Activated CD8-positive, alpha-beta memory T cell treated with anti-CD3 and anti-CD28 coated beads, Interleukin-2, amount 50 U/mL, for 24 hours (primary cell): ENCODE results near the gene NUP214.
"Not testable (repeated sequence)": the region's sequence is repeated elsewhere in the genome, so short reads cannot be mapped to it uniquely, and the experiment has no call there.

ENCODE experiments used
- DNase-seq: peaks from one replicate; pipeline ENCODE4 v3.0.0-alpha.2; 2020; ENCODE audit errors: extremely low read depth

The NUP214 gene

GRCh38 chr9:131193051-131193450 is 67.7 kb downstream of the NUP214 start:
- DNase-seq: no peak

DNA sequence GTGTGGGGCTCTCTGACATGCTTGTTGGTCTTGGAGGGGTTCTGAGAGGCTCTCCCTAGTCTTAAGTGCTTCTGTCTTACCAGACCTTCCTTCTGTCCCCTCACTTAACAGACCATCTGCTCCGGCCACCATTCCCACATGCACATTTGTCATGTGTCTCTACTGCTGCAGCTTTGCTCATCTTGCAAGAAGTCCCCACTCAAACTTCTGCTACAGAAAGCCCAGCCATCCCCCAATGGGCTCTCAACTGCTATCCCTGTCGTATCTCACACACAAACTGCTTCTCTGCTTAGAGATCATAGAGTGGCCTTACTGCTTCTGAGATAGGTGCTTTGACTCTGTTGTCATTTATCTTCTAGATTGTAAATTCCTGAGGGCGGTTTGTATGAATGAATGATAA is 69.4 kb downstream of the NUP214 start:
- DNase-seq: no peak

- DNase-seq: no peak
These were observed 72.0 kb downstream of the NUP214 start for GRCh38 chr9:131197160-131197911.

DNA sequence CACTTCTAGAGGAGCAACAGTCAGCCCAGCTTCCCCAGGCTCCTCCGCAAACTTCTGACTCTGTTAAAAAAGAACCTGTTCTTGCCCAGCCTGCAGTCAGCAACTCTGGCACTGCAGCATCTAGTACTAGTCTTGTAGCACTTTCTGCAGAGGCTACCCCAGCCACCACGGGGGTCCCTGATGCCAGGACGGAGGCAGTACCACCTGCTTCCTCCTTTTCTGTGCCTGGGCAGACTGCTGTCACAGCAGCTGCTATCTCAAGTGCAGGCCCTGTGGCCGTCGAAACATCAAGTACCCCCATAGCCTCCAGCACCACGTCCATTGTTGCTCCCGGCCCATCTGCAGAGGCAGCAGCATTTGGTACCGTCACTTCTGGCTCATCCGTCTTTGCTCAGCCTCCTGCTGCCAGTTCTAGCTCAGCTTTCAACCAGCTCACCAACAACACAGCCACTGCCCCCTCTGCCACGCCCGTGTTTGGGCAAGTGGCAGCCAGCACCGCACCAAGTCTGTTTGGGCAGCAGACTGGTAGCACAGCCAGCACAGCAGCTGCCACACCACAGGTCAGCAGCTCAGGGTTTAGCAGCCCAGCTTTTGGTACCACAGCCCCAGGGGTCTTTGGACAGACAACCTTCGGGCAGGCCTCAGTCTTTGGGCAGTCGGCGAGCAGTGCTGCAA is 72.8 kb downstream of the NUP214 start:
- DNase-seq: no peak

- DNase-seq: no peak
These were observed 76.5 kb downstream of the NUP214 start for GRCh38 chr9:131201856-131202255.

DNA sequence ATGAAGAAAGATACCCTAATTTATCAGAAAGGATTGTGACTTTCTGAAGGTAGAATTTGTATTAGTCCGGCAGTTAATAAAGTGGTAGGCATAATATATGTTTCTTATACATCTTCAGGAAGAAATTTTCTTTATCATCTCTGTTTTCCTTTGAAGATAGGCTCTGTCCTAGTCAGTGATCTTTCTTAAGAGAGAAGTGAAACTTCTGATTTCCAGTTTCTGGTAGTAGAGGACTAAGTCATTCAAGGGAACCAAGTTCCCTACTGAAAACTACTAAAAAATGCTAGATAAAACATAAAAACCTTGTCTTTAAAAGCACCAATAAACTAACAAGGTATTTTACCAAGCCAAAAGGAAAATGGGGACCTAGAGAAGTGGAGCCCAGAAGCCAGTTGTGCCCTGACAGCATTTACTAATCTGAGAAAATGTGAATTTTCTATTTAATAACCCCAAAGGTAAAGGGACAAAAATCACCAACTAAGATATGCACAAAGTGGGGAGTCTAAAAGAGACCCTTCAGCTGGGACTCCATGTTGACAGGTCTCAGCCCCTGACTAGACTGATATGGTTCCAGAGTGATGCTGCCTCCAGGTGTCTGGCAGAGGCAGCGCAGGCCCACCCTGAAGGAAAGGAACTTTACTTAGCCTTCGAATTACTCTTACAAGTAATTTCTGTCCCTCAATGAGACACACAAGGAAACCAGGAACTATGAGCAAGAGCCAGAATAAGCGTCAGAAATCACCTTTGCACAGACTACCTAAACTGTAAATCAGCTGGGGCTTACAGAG is 78.2 kb downstream of the NUP214 start:
- no peak for DNase-seq

- no peak for DNase-seq
These were observed 78.9 kb downstream of the NUP214 start for GRCh38 chr9:131204285-131204684.

- no peak for DNase-seq
These were observed 81.1 kb downstream of the NUP214 start for GRCh38 chr9:131206495-131206894.

DNA sequence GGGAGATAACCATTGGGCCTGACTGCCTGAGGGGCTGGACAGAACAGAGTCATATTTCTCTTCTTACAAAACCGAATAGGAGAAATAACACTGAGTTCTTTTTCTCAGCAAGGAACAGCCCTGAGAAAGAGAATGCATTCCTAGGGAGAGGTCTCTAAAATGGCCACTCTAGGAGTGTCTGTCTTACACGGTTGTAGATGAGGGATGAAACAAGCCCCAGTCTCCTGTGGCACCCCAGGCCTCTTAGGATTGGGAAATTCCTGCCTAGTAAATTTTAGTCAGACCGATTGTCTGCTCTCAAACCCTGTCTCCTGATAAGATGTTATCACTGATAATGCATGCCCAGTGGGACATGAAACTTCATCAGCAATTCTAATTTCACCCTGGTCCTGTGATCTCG is 86.5 kb downstream of the NUP214 start:
- DNase-seq: not testable (repeated sequence)

DNA sequence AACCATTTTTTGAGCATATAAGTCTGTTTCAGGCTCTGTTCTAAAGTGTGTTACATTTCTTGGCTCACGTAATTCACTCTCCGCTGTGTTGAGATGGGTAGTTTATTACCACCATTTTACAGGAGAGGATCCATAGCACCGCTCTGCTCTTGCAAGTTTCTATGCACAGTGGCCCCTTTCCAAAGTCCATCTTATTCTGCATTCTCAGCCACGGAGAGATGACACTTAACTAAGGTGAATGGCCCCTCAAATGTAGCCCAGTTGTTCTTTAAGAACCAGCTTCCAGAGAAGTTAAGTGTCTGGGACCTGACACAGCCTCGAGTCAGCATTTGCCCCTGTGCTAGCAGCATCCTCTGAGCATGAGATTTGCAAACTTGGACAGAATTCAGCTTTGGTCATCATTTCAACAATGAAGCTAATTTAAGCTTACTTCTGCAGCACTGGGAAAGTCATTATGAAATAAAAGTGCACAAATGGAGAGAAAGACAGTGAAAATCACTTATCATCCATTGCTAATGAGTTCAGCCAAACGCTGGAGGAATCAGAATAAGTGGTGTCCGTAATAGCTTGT is 89.0 kb downstream of the NUP214 start:
- no peak for DNase-seq

GRCh38 chr9:131214876-131215275 is 89.5 kb downstream of the NUP214 start:
- no peak for DNase-seq

DNA sequence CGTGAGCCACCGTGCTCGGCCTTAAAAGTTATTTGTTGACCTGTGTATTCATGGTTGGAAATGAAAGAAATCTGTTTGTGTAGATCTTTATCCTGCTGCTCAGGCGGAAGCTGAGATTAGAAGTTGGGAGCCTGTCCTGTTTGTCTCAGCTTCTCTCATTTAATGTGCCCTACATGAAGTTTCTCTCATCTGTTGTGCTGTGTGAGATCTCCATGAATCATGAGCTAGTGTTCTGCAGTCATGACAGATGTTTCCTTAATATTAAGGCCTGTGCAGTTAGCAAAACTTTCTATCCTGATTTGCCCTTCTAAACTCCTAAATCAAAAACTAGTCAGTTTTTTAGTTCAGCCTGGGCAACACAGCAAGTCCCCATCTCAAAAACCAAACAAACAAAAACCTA is 91.4 kb downstream of the NUP214 start:
- no peak for DNase-seq

DNA sequence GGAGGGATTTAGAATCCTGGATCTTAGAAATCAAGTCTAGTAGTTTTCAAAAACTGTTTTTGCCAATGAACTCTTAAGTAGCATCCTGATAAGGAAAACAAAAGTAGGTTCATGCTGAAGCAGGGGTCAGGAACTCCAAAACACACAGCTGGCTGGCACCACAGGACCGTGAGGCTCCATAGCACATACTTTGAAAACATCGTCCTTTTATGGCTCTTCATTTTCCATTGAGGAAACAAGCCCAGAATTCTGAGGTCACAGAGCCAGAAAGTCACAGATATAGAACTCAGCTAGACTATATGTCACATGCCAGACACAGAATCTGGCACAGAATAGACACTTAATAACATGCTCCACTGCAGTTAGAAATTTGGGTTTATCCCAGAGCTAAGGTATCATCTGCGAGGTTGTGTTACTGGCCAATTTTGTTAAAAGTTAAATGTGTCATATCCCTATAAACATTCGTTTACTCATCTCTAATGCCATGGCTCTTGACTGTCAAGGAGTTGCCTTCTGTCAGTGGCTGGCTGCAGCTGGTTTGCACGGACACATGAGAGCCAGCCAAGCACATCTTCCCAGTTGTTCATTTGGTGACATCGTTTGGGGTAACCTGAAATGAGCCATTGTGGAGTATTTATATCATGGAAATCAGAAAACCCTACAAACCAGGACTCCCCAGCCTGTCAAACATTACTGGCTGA is 92.1 kb downstream of the NUP214 start:
- no peak for DNase-seq

- no peak for DNase-seq
These were observed 93.0 kb downstream of the NUP214 start for GRCh38 chr9:131218370-131218769.

DNA sequence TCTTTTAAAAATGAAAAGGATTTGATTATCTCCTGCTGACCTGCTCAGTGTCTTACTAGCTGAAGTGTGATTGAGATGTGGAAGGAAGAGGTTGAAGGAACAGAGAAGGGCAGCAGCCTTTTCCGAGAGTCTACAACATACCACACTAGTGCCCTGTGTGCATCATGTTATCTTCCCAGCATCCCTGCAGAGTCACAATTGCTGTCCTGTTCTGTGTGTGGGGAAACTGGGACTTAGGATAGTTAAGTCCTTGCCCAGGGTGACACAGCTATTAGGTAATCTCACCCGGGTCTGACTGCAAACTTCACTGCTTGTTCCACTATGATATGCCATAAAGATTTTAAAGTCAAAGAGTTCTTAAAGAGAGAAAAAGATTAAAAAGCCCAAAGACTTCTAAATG is 95.1 kb downstream of the NUP214 start:
- no peak for DNase-seq

DNA sequence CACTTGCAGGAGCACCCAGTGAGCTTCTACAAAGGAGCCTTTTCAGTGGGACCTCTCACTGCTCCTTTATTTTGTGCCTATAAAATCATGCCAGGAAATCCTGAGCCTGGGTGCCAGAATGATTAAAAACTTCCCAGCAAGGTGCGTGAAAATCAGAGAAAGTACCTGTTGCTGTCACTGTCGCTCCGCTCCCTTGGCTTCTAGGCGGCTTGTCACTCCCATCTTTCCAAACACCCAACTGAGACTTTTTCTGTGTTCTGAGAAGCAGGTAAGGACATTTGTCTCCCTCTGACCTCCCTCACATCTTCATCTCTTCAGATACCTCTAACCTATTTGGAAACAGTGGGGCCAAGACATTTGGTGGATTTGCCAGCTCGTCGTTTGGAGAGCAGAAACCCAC is 97.1 kb downstream of the NUP214 start:
- no peak for DNase-seq

GRCh38 chr9:131226226-131226625 is 100.8 kb downstream of the NUP214 start:
- DNase-seq: no peak

DNA sequence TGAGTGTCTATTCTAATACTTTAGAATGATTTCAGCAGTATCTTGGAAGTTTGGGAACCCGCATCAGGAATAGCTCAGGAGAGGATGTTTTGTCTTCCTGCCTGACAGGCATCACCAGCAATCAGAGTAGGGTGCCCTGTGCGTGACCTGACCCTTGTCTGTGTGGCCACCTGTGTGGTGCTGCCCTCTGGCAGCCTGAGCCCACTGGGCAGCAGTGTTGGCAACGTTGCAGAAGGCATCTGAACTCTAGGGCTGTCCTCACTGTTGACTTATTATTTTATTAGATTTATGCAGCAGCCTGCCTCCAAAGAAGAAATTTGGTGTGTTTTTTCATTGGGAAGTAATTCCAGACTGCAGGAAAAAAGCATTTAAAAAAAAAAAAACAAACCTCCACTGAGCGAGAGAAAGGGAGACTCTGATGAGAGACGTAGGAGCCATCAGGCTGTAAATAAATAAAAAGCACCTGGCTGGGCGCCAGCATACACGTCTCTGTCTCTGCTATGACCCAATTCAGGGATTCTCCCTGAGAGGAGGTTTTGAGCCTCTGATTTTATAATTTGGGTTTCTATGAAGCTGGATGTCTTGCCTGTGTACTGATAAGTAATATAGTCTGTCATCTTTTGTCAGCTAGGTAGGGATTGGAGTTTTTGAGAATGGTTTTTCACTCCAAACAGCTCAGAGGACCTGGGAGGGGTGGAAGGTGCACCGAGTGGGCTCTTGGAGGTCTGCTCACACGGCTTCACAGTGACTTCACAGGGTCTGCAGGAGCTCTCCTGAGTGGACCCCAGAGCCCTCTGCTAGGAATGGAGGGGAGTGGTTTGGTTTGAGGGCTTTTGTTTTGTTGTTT is 101.9 kb downstream of the NUP214 start:
- no peak for DNase-seq

DNA sequence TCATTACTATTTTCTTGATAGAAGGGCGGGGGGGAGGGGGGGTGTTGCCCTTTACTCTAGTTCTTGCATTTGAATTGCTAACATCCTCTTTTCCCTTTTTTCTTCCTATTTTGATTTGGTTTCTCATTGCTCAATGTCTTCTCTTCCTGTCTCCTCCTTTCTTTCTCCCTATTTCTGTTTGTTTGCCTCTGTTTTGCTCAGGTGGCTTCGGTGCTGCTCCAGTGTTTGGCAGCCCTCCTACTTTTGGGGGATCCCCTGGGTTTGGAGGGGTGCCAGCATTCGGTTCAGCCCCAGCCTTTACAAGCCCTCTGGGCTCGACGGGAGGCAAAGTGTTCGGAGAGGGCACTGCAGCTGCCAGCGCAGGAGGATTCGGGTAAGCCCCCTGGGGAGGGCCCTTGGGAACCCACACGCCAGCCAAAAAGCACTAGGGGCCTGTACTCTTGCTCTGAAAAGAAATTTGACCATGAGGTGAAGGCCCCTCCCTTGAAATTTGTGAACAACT is 102.6 kb downstream of the NUP214 start:
- DNase-seq: no peak

DNA sequence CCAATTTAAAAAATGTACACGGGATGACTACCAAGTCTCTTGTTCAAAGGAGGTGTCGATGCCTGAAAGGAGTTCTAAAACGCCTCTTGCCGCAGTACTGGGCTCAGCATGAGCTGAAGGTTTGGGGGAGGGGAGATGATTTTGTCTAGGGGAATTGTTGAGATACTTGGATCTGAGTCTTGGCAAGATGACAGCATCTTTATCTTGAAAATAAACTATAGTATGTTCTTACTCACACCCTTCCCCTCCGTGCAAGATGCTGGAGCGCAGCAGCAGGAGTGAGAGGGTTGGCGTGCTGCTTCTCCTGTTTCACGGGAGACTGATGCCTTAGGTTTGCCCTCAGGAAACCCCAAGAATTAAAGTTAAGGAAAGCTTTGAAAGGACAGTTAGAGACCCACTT is 103.6 kb downstream of the NUP214 start:
- no peak for DNase-seq

GRCh38 chr9:131233556-131233955 is 108.2 kb downstream of the NUP214 start:
- no peak for DNase-seq
